HG03280 (cell line): Measurements from ENCODE around the gene XYLT1.

Experiments
- ATAC-seq: cut with Tn5 transposase; IDR thresholded peaks from one replicate; pipeline ENCODE4 v1.9.1; 2021; ENCODE audit warnings: mild to moderate bottlenecking, moderate library complexity; ENCODE audit not compliant: unreplicated experiment

XYLT1 gene

DNA sequence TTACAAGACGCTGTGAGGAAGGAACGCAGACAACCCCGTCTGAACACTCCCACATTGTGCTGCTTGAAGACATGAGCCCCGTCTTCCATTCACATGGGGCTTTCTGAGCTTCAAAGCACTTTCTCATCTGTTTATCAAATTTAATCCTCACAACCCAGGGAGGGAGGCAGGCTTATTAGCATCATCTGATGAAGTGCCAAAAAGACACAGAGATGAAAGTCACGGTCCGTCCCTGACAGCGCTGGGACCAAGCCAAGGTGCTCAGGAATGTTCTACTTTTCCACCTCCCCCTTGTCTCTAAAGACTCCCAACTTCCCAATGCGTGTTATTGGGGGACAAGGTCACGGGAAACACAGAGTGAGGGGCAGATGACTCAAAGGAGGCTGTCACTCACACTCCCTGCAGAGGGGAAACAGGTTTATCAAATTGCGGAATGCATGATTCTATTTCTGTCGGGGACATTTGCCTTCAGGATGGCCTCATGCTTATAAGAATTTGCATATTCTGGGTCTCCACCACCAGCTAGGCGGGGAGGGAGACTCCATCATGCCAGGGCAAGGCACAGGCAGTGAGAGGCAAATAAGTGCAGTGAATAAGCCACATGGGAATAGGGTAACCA lies 10.7 kb downstream of the XYLT1 start:
- no peak for ATAC-seq

DNA sequence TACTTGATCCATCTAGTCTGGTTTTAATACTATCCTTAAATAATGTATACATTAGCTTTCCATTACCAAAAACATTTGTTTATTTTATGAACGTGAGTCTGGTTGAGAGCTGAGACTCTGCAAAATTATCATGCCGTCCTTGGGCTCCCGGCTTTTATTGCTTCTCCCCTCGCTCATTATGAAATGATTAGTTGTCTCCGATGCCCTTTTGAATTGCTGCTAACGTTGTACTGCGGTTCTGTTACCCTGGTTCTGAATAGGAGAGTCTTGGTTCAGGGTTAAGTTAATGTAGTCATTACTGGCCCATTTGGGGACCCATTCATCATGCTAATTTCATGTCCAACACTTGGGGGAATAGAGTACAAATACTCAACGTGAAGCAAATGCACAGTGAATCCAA lies 12.8 kb downstream of the XYLT1 start:
- no peak for ATAC-seq

DNA sequence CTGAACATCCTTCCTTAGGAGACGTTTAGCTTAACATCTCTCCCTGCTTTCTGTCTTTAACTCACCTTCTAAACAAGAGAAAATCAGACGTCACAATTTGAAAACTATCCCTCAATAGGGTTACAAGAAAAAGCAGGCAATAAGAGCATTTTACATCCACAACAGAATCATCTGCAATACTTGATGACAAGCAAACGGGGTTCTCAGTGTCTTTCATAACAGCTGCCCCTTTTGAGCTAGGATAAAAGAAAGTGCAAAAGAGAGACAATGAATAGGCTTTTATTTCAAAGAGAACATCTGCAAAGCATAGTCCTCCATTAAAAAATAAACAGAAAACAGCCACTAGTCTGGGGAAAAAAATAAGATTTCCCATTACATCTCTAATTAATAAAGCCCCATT lies 13.2 kb downstream of the XYLT1 start:
- ATAC-seq: no peak

DNA sequence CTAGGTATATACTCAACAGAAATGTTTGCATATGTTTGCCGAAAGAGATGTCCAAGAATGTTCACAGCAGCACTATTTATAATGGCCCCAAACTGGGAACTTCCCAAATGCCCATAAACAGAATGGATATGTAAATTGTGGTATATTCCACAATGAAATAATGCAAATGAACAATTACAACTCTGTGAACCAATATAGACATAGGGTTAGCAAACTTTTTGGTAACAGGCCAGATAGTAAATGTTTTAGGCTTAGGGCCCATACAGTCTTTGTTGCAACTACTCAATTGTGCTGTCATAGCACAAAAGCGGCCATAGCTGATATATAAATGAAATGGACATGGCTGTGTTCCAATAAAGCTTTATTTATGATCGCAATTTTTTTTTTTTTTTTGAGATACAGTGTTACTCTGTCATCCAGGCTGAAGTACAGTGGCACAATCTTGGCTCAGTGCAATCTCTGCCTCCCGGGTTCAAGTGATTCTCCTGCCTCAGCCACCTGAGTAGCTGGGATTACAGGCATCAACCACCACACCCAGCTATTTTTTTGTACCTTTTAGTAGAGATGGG lies 16.5 kb downstream of the XYLT1 start:
- ATAC-seq: no peak

DNA sequence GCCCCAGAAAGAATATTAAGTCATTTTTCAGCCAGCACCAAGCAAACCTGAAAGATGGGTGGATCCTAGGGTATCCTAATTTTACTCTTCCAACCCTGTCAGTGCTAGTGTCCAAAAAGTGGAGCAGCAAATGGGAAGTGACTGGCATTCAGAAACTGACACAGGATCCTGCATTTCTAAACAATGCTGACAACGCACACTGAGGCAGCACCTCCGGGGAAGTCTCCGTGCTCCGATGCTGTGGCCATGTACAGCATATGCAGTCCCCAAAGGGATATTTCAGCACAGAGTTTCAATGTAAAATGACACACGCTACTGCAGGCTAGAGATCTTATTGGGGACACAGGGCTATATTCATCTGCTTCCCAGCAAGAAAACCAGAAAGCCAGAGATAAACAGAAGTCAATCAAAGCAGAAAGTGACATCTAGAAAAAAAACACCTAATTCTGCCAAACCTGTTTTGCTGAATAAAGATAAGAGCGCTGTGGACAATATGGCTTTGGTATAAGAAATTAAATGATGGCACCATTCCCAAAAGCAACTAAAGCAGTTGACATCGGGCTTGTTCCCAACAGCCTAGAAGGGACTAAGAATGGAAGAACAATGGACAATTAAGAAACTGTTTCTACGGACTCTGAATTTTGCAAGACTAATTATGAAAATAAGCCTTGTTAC lies 17.3 kb downstream of the XYLT1 start:
- no peak for ATAC-seq

DNA sequence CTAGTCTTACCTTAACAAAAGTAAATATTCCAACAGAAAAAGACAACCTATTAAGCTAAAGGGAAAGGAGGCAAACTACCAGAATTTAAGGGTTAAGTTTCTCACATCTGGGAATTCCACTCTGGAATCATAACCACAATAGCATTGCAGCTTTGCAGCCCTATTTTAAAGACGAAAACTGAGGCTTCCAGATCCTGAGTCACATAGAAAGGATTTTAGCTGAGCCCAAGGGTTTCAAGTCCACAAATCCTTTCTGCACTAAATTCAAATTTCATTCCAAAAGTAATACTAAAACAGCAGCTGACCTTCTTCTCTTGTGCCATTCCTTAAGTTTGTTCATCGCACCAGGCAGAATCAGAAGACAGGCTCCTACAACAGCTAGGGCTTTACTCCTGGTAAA lies 17.8 kb downstream of the XYLT1 start:
- no peak for ATAC-seq

DNA sequence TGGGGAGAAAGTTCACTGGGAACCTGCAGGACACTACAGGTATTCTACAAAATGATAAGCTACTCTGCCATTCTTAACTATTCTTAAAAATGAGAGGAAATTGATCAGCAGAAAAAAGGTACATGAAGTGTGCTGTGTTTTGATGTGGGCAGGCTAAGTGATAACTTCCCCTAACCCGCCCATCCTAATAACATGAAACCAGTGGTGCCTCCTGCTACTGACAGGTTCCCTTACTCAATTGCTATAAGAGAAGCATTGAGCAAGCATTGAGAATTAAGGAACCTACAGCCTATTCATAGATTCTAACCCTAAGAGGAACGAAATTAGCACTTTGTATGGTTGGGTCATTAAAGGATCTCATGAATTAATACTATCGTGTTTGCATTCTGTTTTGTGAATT lies 18.9 kb downstream of the XYLT1 start:
- no peak for ATAC-seq

DNA sequence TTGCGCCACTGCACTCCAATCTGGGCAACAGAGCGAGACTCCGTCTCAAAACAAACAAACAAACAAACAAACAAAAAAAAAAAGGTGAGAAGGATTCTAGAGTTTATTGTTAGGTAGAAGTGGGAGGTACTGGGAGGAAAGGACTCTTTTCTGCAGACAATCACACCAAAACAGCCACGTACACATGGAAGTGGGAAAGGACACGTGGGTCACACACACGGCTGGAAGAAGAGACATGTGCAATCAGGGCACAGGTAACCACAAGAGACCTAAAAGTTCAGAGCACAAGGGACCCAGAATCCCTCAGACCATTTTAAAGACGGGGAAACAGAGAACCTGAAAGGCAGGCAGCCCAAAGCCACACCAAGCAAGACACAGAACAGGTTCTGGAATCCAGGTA lies 20.5 kb downstream of the XYLT1 start:
- ATAC-seq: no peak

DNA sequence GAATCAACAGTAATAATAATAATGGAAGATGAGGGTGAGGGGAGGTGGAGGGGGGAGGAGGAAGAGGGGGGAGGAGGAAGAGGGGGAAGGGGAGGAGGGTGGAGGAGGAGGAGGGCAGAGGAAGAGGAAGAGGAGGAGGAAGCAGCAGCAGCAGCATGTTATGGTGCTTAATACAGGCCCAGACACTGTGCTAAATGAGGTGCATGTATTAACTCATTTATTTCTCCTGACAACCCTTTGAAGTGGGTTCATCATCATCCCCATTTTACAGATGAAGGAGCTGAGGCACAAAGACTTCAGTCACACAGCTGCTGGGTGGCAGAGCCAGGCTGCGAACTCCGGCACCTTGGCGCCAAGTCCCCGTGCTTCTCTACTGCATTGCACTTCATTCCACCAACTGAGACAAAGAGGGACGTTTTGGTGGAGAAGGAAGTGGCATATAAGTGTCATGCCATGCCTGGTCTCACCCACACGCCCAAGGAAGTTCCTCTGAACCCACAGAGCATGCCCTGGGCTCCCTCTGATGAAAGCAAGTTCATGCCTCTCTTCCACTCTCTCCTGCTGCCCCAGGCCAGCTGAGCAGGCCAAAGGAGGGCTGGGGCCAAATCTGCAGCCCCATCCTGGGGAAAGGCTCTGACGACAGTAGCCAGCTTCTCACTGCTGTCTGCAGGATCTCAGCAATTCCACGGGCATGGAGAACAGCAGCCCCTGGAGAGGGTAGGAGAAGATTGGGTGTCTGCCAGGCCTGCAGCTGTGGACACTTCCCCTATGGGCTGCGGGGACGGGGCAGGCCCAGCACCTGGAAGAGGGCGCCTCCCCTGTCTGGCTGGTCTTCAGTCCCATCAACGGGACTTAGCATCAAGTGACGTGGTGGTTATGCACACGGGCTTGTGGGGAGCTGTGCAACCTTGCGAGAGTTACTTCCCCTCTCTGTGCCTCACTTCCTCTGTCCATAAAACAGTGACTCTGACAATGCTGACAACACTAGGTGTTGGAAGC lies 21.8 kb downstream of the XYLT1 start:
- no peak for ATAC-seq

DNA sequence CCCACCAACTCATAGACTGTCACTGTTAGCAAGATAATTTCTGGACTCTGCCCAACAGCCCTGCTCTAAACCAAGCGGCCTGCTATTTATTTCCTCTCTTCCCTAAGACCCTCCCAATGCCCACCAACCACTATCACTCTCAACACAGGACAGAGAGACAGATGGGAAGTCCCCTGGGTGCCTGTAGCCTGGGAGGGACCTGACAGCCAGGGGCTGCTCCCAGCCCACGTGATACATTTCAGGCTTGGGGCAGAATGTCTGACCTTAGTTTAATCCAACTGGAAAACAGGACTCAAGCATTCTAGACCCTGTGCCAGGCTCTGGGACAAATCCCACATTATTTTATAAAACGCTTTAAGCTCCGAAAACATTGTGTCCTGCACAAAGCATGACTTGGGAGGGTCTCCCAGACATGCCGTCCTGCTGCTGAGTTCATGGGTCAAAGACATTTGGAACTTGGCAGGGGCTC lies 23.6 kb downstream of the XYLT1 start:
- no peak for ATAC-seq

DNA sequence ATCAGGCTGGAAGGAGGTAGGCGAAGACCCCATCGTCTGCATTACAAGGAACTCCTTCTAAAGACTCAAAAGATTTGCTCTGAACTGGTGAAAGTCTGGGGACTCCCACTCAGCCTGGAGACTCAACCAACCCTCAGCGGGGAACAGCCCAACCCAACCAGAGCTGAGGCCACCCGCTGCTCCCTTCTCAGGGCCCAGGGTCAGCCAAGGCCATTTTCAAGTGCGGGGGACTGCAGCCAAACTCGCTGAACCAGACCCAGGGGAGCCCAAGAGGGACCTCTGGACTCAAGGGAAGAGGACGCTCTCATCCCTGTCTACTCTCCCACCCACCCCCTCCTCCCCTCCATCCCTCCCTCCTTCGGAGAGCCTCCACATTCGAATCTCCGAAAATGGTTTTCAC lies 24.1 kb downstream of the XYLT1 start:
- ATAC-seq: no peak

DNA sequence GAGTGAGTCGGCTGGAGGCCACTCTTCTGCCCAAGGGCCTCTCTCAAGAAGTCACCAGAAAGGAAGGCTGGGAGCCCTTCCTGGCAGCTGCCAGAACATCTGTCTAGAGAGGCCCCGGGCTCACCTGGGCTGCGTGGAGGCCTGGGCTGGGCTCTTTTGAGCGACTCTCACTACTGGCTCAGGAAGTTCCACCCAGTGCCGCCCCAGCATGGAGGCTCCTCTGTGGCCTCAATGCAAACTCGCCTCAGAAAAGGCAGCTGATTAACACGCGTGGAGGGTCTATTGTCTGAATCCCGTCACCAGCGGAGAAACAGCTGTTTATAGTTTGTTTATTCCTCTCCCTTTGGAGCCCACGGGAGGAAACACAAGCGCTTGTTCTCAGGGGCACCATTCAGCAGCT lies 25.3 kb downstream of the XYLT1 start:
- ATAC-seq: no peak

DNA sequence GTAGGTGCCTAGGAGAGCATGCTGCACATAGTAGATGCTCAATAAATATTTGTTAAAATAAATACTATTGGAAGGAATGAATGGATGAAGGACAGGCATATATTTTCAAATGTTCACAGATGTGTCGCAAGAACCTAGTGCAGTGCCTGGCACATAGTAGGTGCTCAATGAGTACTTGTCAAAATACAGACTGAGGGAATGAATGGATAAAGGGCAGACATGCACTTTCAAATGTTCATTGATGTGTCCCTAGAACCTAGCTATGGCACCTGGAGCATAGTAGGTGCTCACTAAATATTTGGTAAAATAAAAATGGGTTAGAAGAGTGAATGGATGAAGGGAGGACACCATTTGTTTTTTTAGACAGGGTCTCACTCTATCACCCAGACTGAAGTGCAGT lies 26.1 kb downstream of the XYLT1 start:
- ATAC-seq: no peak

DNA sequence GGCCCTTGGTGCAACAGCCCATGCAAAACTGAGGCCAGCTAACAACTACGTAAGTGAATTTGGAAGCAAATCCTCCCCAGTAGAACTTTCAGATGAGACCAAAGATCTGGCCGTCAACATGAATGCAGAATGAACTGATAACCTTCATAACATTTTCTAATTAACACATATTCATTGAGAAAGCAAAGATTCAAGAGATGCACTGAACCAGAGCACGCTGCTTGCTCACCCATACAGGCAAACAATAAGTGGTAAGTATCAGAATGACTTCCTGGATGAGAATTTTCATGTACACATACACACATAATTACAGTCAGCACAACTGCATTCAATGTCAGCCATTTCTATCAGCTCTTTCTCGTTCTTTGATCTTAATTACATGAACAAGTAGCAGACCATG lies 30.6 kb downstream of the XYLT1 start:
- no peak for ATAC-seq

DNA sequence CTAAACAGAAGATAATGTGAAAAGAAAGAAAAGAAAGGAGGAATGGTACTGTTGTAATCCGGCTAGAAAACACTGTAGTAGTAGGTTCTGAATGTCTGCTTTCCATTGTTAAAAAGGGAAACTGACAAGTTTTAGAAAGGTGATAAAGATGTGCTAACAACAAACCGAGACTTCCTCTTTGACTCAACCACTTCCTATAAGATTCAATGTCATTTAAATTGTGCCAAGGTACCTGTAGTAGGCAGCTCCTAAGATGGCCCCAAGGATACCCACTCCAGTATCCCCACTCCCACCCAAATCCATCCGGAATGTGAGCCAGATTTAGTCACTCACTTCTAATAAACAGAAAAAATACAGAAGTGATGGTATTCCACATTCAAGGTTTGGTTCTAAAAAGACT lies 31.2 kb downstream of the XYLT1 start:
- no peak for ATAC-seq

DNA sequence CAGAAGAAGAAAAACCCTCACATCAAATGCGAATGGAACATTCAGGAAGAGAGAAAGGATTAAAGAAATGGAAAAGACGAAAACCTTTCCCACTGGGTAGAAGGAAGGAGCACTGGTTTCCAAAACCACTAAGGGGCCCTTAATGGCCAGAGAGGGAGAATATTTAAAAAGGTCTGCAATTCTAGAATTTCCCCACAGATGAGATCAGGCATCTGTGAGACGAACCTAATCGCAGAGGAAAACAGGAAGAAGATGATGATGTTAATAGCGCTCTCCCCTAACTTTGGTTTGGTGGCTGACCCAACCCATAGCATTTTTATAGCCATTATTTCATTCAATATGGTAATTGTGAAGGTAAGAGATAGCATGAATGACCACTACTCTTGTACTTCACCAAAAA lies 32.8 kb downstream of the XYLT1 start:
- ATAC-seq: no peak

DNA sequence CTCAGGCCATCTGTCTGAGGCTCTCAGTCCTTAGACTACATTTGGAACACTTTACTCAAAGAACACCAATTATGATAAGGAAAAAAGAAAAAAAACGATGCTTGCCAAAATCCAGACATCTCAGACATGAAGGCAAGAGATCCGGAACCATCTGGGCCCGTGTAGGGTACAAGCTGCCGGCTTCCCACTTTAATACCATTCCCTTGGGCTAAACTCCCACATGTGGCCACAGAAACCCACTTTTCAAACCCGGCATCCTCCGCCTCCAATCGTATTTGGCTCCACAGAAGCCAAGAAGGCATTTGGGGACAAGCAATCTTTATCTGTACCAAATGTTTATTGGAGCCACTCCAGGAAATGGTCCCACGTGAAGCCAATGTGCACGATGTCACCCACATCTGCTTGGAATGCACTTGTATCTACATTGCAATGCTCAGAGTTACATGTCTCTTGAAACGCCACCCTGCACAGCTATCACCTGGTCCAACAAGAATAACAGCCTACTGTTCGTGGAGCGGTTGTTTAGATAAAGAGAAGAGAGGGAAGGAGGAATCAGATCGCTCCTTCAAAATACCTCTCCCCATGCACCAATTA lies 33.5 kb downstream of the XYLT1 start:
- no peak for ATAC-seq

DNA sequence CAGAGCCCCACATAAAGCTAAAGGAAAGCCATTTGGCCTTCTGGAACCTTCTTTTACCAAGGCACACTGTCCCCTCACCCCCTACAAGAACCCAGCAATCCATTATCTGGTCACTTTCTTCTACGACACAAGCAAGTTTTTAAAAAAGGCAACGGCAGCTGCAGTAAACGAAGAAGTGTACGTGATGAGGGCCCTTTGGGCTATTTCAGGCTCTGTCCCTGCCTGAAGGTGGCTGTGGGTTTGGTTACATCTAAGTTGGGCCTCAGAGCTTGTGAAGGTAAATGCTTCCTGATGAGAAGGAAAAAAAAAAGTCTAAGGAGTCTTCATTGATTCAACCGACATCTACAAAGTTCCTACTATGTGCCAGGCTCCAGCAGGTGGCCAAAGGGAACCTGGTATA lies 35.4 kb downstream of the XYLT1 start:
- no peak for ATAC-seq

DNA sequence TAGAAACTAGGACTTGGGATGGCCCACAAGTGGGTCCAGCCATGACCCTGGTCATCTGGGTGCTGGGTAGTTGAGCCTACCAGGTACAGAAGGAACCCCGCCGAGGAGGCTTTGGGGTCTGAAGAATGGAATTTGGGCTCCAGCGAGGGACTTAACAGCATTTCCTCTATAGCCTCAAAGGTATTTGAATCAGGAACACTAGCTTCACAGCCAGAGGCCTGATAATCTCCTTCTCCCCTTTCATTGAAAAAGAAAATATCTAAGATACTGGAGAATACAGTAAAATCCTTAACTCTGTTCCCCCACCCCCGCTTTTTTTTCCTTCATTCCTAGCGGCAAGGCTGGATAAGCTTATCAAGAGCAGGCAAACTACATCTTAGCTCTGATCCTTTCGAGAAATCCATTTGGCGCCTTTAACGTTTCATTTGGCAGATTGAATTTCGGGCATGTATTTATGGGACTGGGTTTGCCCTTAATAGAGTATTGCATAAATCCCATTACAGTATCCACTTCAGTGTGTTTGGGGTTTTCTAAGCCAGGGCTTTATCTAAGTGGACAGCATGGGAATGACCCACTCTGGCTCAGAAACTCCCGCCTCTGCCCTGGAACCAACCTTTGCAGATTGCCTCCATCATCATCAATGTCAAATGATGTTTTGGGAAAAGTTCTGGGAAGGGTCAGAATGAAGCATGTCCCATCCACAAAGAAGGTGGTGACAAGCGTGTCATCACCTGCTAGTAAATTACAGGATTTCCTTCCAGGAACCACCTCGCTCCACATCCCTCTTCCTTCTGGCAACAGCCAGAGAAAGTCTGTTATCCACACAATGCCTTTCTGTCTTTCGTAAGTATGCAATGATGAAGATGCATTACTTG lies 36.9 kb downstream of the XYLT1 start:
- ATAC-seq: no peak
